GM19035 (cell line): ENCODE results near the gene MYO5A.

Experiments
- ATAC-seq: cut with Tn5 transposase; IDR thresholded peaks from one replicate; pipeline ENCODE4 v1.9.1; 2021; ENCODE audit not compliant: unreplicated experiment

MYO5A gene

DNA sequence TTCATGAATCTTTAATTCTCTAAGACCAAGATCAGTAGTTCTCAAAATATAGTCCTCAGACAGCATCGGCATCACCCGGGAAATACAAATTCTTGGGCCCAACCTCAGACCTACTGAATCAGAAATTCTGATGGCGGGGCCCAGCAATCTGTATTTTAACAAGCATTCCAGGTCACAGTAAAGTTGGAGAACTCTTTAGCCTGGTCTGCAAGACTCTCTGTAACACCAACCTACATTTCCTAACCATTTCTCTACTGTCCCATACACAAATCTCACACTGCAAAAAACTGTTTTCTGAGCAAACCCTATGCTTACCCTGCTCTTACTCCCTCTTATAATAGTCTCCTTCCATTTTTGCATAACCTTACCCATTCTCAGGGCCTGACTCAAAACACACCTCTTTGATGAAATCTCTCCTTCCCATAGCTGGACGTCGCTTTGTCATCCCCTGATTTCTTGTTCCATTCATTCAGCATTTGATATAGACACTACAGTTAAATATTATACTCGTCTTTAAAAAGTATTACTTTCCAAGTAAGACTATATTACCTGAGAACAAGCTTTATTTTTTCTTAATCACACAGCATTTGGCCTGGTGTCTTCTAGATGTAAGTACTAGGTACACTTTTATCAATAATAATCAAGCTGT lies 149.8 kb downstream of the MYO5A start:
- ATAC-seq = peak; percentile 56

GRCh38 chr15:52370010-52370409 lies 158.7 kb downstream of the MYO5A start:
- ATAC-seq = peak; percentile 65

- ATAC-seq = no peak
These were observed 159.2 kb downstream of the MYO5A start for GRCh38 chr15:52369455-52369854.

- no peak for ATAC-seq
These were observed 159.7 kb downstream of the MYO5A start for GRCh38 chr15:52369030-52369429.

GRCh38 chr15:52368402-52368801 lies 160.3 kb downstream of the MYO5A start:
- no peak for ATAC-seq

DNA sequence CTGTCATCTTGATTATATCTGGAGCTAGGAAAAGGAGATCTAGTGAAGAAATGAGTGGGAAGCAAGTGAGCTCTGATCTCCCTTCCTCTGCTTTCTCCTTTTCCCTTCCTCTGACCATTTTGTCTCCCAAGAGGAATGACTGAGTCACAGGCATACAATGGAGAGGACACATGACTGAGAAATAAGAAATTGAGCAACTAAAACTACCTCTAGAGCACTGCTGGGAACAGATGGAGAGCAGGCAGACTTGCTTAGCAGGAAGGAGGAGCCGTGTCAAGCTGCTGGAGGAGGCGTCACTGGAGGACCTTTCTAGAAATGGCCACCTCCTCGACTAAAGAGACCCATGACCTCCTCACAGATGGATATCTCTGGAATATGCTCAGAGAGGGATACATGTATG lies 166.2 kb downstream of the MYO5A start:
- ATAC-seq = no peak

GRCh38 chr15:52361975-52362494 lies 166.6 kb downstream of the MYO5A start:
- ATAC-seq = no peak

GRCh38 chr15:52361494-52361893 lies 167.2 kb downstream of the MYO5A start:
- no peak for ATAC-seq

DNA sequence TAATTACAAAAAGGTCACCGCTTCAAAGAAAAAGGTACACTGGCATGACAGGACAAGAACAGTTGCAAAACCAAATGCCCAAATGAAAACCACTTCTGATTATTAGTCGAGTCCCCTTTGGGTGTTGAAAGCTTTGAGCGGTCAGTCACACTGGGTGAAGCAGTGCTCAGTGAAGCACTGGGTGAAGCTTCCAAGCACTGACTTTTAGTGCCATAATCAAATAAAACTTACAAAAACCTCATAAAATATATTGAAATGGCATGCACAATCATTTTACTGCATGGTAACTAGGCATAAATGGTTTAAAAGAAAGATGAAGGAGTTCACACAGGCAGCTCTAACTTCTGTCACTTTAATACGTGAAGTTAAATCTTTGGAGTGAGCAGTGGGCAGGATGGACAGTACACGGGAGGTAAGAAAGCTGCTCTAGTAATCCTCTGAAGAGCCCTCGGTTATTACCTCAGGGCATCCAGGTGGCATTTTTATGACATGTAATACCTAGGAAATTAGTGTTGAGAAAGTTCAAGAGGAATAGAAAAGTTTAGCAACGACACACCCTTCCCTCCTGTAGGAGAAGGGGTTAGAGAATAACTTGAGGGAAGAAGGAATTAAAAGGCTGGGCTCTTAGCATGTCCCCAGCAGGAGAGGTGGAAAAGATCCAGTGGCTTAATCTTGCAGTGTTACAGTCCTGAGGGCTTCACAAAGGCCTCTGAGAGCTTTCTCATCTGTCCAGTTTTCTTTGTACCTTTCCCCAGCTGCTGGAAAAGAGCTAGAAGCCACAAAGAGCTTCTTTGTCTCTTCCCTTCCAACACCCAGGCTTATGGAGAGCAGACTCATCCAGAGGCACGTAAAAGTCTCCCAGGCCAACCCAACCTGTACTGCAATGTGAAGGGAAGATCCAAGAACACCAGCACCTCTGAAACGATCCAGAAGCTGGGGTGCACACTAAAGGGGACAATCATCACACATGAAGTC lies 168.2 kb downstream of the MYO5A start:
- ATAC-seq = no peak

DNA sequence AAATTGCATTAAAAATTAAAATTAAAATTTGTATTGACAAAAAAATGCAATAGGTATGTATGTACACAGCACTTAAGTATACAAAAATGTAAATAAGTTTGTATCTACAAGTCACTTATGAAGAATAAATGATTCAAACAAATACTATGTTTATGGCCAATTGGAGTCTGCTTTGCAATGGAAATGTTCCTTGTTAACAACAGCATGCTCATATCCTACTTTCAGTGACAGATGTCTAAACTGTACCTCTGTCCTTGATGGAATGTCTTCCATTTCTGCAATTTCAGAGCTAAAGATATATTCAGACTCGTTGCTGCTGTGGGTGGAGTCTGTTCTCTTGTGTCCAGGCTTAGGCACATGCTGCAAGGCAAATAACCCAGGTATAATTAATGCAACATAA lies 169.0 kb downstream of the MYO5A start:
- ATAC-seq = no peak

- ATAC-seq = no peak
These were observed 170.7 kb downstream of the MYO5A start for GRCh38 chr15:52357949-52358348.

GRCh38 chr15:52352086-52352485 lies 176.6 kb downstream of the MYO5A start:
- ATAC-seq = no peak

DNA sequence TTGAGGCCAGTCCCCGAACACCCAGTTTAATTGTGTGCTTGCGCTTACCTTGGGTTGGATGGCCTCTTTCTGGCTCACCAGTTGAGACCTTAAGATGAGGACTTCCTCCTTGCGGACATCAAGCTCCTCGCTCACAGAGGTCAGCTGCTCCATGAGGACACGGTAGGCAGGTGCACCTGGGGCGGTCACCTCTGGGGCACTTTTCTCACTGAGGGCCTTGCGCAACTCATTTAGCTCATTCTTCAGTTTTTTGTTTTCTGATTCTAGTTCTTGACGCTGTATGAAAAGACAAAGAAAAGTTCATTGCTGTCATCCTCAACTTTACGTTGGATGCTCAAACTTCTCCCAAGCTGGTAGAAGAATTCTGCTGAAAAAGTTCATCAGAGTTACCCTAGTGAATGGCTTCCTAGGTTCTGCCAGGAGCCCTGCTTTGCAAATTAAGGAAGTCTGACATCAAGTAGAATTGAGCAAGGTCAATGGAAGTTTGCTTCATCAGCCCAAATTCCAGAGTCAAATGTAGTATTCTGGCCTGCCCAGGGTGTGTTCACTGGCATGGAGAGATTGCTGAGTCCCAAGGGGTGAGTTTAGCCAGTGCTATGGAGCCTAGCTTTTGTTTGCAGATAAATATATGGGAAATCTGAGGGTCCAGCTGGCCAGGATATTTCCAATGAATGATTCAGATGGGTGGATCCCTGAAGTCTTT lies 177.3 kb downstream of the MYO5A start:
- no peak for ATAC-seq

DNA sequence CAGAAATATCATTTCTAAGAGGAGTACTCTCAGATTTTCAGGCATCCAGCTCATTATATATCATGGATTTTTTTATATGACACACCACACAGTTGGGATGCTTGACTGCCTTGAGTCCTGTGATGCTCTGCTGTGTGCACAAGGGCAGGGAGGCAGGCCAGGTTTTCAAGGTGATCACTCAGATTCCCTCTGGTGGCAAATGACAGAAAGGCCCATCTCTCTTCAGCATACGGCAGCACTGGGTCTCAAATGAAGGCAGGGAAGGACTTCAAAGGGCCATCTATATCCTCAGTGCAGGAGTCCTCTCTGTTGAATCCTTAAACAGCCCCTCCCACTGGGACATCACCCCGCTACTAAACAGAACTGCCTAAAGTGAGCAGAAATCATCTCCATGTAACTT lies 178.3 kb downstream of the MYO5A start:
- no peak for ATAC-seq

DNA sequence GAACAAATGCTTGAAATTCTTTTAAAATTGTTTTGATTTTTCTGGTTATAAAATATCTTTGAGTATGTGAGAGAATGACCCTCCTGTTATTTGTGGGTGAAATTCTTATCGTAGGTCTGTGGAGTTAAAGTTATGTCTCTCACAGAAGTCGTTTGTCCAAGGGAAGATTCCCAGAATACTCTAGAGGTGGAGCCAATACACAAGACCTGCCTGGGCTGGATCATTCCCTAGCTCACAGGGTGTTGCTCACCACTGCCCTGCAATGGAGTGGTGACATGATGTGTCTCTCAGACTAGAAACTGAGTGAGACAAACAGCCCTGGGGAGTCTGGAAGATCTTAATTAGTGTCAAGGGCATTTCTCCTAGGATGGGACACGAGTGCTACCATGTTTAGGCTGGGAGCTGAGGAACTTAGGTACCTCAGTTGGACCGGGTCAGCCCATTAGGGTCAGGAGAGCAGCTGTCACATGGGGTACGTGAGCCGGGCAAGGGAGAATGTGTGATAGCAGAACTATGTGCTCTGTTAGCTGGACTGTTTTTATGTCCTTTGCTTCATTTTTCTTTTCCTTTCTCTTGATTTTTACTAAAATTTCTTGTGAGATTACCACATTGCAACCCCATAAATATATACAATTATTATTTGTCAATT lies 179.5 kb downstream of the MYO5A start:
- no peak for ATAC-seq

DNA sequence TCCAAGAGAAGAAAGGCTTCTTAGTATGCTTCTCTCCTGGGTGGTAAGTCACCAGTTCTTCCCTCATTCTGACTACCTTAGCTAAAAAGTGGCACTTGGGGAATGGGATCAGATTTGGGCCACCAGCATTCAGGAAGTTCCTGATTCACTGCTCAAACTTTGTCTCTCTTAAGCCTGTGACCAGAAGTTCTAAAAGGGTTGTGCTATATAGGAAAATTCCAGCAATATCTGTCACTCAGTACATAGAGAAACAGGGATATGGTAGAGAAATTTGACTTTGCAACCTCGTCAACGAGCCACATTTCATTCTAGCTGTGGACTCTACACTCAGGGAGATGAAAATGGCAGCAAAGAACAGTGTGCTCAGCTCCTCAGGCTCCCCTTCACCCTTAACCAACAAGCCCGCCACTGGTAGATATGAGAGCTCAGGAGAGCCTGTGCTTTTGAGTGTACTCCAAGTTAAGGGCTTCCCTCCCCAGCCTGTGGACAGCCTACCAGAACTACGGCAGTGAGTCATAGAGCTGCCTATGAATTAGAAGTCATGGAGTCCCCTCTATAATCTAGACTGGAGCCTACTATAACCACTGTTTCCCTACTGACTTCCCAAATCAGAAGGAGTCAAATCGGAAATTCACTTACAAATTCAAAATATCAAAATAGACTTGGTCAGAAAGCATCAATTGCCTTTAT lies 180.5 kb downstream of the MYO5A start:
- no peak for ATAC-seq

GRCh38 chr15:52344592-52344991 lies 184.1 kb downstream of the MYO5A start:
- ATAC-seq = no peak

GRCh38 chr15:52343831-52344230 lies 184.8 kb downstream of the MYO5A start:
- ATAC-seq = no peak

DNA sequence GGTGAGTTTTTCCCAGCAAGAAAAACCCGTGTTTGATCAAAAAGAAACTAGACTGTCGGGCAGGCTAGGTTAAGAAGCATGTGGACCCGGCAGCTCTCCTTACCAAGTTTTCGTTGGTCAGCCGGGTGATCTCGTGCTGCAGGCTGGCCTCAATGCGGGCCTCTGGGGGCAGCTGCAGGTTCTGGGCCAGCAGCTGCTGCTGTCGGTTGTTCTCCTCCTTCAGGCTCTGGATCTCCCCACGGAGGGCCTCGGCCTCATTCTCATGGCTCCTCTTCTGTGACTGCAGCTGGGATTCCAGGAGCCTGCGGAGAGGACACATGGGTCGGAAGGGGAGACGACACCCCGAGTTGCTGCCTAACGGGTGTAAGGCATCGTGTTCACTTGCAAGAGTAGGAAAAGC lies 188.6 kb downstream of the MYO5A start:
- no peak for ATAC-seq

- no peak for ATAC-seq
These were observed 189.8 kb downstream of the MYO5A start for GRCh38 chr15:52338891-52339290.
